LoVo (cell line): Measurements from ENCODE around the gene MIPEP.
"Not testable (repeated sequence)": the region's sequence is repeated elsewhere in the genome, so short reads cannot be mapped to it uniquely, and the experiment has no call there.

ENCODE experiments used
- DNase-seq: peaks from one replicate; pipeline ENCODE4 v3.0.0-alpha.2; 2016; ENCODE audit warnings: low spot score

The MIPEP gene

DNA sequence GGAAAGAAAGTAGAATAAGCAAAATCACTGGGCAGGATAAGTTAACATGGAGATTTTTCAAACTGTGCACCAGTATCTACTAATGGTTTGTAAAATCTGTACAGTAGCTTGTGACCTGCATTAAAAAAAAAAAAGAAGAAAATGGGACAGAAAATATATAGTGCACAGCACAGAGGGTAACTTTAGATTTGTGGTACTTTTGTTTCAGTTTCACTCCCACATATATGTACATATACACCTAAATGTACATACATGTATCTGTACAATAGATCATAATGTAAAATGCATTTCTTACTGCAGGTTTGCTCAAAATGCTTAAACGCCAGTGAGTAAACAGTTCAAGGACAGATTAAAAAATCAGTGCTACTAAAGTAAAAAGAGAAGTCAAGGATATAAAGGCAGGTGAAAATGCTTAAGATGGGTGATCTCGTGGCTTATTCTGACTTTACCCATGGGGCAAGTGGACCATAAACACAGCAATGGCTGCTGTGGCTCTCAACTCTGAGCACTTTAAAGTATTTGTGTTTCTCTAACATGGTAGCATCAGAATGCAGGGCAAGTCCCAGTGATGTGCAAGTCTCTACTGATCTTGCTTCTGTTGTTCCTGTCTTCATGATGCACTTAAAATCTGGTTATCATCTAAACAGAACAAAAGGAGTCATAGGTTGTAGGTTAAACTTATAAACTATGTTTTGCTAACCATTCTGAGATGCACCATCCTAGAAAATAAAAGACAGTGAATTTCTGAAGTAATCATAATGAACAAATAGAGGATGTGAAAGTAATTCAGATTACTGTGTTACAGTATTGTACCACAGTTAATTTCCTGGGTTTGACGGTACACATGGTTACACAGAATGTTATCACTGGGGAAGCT is 112.3 kb downstream of the MIPEP start:
- no peak for DNase-seq

DNA sequence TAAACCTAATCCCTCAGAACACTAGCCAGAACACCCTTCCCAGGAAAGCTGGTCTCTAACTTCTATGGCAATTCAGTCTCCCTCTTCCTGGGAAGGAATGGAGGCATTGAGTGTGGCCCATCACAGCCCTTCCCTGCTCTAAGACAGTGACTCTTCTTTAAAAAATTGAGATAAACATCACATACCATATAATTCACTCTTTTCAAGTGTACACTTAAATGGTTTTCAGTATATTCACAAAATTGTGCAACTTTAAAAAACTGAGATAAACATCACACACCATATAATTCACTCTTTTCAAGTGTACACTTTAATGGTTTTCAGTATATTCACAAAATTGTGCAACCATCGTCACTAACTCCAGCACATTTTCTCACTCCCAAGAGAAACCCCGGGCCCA is 116.5 kb downstream of the MIPEP start:
- DNase-seq: no peak

DNA sequence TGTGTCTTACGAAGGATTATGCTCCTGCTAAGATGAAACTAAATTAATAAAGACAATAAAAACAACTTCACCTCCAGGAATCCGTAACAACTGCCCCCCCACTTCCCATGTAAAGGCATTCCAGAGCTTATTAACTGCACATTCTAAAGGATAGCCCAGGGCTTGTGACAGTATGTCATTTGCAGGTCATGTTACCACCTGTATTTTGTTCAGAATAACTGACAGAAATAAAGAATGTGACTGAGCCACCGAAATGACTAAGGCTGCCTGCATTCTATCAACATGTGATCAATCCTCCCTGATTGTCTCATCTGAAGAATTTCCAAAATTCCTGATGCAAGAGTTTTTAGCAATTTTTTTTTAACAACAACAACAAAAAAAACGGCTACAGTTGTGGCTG is 117.2 kb downstream of the MIPEP start:
- DNase-seq: no peak

DNA sequence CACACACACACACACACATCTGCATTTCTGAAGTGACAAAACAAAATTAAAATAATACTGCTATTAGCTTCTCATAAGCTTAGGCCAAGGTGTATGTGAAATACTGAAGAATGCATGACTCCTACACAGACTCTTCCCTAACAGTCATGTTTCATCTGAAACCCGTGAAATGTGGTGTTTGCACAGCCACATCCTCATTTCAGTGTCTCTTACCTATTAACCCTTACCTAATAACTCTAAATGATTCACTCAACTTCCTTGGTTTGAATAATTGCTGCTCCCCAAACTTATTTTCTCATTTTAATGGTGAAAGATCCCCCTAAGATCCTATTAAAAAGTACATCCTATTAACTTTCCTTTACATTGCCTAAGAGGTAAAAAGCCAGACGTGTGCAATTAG is 117.6 kb downstream of the MIPEP start:
- DNase-seq: no peak

DNA sequence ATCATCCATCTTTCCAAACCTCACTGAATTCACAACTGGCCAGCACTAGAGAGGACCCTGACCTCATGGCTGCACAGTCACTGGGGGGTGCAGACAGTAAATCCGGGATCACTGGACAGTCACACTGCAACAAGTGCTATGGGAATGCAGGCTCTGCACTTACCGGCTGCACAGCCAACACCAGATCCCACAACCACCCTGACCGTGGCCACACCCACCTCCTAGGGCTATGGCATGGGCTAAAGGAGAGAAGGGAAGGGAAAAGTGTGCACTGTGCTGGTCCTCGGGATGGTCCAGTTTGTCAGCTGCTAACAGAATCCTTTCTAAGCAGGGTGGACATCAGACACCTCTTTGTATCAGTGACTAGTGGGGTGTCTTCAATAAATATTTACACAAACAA is 118.2 kb downstream of the MIPEP start:
- DNase-seq: no peak

DNA sequence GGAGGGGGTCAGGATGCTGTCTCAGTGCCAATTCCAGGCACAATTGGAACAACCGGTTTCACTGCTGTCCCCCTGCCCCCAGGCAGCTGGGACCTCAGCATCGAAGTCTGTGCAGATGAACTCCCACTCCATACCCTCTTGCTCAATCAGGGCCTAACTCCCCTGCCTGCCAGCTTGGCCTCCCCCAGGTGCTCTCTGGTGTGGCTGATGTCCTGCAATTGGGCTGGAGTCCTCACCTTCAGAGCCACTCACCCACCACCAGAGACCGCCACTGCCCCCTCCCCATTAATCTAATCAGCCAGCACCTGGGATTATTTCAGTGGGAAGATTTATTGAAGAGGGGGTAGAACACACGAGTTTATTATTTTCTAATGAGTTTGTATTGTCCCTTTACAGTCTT is 118.8 kb downstream of the MIPEP start:
- no peak for DNase-seq

DNA sequence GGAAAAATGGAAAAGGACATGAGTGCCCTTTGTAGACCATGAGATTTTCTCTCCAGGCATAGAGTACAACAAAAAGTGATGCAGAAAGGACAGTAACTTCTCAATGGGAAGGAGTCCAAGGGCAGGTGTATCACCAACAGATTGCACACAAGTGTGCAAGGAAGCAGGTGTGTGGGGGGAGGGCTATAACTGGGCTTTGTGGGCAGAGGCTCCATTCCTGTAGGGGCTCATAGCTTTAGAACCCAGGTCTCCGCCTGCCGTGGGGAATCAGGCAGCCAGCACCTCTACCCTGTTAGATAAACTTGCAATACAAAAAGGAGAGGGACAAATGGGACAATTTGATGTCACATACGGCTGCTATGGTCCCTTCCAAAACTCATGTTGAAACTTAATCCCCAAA is 119.8 kb downstream of the MIPEP start:
- DNase-seq: no peak

DNA sequence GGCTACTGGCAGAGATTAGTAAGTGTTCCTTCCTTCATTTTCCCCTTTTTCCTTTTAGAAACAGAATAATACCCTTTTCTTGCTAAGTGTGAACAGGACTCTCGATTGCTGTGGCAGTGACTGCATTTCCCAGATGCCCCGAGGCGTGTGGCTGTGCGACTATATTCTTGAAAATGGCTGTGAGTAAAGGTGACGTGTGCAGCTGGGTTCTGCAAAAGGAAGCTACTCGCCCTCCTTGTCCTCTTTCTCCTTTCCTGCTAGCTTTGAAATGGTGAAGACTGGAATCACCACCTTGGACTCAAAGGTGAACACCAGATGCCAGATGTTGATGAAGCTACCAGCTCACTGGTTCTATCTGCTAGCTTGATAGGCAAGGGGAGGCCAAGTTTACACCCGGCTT is 121.4 kb downstream of the MIPEP start:
- no peak for DNase-seq

DNA sequence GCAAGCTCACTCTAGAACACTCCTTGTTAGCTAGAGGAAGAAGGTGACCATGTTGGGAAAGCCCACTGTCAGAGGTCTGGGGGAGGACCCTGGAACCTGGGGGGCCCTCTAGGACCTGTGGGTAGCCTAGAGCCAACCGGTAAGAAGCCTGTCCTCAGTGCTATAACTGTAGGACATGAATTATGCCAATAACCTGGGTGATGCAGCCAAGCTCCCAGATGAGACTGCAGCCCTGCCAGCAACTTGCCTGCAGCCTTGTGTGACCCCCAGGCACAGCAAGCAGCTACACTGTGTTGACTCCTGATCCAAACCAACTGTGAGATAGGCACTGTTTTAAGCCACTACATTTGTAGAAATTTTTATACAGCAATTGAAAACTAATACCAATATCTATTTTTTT is 122.3 kb downstream of the MIPEP start:
- DNase-seq: no peak

DNA sequence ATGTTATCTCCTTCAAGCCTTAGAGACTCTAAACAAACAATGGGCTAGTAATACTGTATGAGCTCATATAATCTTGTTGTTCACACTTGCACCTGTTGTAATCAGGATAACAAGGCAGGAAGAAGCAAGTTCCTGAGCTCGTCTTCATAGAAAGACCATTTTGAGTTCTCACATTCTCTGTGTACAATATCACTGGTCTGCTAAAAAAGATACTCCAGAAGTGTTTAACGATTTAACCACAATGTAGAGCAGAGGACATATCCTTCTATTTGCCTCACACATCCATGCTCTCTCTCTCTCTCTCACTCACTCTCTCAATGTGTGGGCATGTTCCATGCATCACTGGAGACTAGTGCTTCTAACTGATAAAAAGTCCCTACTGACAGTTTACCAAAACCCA is 122.9 kb downstream of the MIPEP start:
- no peak for DNase-seq

DNA sequence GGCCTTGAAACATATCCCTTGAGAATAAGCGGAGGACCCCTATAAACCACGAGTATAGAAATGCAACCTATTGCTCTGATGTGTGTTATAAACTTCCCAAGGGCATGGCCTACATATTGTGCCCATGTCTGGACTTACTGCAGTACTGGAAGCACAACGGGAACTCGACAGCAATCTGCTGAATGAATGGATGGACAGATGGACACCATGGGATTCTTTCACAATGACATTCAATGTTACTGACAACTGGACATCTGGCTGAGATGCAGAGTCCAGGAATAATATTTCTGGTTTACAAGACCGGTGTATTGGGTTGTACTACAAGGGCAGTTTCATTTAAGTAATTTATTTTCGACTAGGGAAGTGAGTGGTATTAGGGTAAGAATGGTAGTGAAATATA is 123.7 kb downstream of the MIPEP start:
- DNase-seq: no peak

DNA sequence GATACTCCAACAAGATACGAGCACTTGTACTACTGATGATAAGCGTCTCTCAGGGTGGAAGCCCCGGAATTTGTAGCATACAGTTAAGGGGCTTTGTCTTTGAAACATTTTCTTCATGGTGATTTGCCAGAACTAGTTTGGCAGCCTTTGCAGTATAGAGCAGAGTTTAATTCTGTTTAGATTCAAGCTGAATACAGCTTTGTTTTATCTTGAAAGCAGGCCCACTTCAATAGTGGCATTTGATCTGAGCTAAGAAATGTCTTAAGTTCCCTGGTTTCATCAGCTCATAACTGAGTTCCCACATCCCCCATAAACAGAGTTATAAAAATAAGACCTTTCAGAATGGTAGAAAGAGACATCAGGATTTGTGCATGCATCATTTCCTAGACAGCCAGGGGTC is 125.9 kb downstream of the MIPEP start:
- no peak for DNase-seq

DNA sequence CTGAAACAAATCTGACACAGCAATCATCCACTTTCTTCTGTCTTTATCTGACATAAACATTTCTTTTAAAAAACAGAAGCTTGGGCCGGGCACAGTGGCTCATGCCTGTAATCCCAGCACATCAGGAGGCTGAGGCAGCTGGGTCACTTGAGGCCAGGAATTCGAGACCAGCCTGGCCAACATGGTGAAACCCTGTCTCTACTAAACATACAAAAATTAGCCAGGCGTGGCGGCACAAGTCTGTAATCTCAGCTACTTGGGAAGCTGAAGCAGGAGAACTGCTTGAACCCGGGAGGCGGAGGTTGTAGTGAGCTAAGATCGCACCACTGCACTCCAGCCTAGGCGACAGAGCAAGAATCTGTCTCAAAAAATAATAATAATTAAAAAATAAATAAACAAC is 127.4 kb downstream of the MIPEP start:
- not testable (repeated sequence) for DNase-seq

DNA sequence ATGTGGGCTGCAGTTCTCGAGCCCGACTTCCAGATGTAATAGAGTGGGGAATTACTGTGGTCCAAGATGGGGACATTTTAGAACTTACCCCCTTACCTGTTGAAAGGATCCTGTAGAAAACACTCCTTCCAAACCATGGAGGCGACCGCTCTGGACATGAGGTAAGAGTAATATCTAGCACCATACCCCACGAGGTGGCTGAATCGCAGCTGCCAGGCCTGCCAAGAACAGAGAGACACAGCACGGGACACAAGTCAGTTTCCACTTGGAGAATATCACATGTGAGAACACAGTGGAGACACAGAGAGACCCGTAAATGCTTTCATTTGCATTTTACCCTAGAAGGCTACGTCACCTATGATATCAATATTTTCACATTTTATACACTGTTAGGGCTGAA is 129.2 kb downstream of the MIPEP start:
- DNase-seq: no peak

DNA sequence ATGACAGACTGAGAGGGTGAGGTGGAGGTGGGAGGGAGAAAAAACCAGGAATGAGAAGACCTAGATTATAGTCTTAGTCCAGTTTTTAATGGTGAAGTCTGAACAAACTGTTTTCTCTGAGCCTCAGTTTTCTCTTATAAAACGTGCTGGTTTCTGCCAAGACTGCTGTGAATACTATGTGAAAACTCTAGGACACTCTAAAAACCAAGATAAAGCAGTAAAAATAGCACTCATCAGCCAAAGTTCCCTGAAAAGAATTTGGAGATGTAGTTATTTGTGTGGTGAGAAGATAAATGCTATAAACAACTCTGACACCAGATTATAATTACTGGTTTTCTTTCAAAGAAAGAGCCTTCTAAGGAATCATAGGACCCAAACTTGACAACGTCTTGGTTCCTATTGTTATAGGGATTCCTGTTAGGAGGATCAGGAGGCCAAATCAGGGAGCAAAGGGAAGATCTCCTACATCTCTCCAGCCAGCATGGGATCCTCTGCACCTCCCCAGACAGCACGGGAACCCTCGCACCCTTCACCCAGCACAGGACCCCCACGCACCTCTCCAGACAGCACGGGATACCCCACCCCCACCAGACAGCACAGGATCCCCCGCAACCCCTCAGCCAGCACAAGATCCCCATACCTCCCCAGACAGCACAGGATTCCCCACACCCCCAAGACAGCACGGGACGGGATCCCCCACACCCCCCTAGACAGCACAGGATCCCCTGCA is 130.2 kb downstream of the MIPEP start:
- no peak for DNase-seq

DNA sequence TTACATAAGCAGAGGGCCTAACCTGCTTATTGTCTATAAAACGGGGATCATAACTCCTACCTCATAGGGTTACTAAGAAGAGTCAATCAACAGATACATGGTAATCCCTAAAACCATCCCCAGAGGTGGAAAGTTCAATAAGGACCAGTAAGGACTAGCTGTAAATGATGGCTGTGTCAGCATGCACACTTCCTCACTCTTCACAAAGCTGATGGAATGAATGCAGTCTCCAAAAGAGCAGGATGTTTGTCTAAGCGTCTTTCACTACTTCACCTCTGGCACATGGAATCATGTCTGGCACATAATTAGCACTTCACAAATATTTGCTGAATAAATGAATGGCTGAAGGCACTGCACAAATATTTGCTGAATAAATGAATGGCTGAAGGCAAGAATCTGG is 134.2 kb downstream of the MIPEP start:
- no peak for DNase-seq

DNA sequence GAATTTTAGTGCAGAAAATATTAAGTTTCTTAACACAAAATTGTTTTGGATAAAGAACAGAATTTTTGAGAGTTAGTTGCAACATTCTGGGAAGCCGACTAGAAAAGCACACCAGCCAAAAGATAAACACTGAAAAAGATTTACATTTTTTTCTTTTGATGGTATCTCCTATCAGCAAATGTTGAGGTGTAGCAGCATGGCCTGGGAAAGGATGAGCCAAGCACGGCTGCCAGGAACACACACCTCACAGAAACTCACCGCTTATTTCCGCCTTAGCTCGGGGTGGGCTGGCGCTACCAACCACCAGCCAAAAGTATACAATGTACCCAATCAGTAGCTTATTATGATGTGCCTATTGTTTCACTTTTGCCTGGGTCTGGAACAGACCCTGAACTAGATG is 134.7 kb downstream of the MIPEP start:
- no peak for DNase-seq

DNA sequence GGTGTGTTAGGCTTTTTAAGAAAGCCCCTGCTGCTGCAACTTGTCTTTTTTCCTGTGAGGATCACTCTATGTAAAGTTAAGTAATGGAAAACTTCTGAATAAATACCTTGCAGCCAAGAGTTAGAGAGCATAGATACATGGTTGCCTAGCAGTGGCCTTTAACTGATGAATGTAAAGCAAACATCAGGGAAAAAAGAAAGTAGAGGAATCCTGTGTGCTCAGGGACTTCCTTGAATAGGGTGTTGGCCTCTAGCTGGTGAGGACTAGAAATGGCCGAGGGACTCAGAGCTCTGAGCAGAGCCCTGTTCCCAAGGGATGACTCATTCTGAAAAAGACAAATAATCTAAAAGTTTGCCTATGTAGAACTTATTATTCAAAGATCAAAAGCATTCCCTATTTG is 135.7 kb downstream of the MIPEP start:
- DNase-seq: peak; percentile 37

DNA sequence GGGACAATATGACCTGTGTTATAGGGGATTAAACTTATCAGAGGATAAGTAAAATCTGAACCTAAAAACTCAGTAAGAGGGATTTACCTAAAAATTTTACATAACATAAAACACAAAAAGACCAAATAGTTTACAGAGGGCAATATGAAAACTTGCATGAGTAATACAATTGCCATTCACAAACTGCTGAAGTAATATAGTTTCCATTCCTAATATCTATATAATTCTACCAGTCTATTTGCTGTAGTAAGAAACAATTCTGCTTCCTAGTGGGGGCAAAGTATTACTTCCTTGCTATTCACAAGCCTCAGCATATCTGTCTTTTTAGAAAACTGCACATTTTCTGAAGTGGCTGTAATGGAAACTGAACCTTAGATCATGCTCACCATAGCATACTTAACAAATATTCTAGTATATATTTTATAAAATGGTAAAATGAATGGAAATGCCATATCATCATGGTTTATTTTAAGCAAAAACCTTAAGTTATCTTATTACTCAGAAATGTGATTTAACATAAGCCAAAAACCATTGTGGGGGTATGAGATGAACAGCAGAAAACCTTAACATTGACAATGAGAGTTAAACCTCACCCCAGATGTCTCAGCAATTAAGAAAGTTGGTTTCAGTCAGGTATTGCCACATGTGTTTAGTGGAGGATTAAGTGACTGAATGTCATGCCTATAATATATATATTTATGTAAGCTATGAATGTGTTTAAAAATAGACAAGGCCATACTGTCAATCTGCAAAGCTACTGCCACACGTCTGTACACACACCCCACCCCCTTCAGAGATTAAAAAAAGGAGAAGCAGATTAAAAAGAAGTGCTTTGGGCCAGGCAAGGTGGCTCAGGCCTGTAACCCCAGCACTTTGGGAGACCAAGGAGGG is 136.8 kb downstream of the MIPEP start:
- no peak for DNase-seq

DNA sequence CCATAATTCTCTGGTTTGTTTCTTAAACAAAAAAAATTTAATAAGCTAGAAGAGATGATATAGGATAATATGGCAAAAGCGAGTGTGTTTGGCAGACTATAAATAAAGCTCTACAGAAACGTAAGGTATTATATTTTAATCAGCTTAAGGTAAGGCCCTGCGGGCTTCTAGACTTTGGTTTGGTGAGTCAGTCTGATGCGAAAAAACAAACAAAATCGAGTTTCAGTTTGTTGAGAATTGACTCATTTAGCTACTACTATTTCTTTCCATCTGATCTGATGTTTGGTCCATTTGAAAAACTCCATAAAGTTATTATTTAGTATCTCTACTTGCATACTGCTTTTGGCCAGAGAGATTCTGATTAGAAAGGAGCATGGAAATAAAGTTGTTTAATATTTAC is 138.0 kb downstream of the MIPEP start:
- DNase-seq: peak; percentile 20

DNA sequence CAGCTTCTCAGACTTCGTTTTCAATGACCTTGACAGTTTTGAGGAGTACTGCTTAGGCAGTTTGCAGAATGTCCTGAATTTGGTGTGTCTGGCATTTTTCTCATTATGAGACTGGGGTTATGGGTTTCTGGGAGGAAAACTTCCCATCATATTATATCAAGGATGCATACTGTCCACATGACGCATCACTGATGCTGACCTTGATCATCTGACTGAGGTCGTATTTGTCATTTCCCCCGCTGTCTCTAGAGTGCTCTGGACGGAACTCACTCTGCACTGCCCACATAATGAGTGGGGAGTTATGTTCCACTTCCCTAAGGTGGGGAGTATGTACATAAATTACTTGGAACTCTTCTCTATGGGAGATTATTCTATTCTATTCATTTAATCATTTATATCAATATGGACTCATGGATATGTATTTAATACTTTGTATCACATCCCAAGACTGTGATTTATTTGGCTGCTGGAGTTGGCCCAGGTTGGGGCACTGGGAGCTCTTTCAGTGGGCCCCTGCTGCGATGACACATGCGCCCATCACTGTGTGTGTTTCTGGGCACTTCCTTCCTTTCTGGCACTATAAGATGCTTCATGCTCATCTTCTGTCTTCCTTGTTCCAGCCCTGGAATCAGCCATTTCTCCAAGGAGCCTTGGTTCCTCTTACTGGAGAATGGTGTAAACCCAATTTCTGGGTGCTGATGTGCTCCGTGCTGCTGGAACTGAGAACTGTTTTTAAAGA is 138.6 kb downstream of the MIPEP start:
- DNase-seq: no peak

DNA sequence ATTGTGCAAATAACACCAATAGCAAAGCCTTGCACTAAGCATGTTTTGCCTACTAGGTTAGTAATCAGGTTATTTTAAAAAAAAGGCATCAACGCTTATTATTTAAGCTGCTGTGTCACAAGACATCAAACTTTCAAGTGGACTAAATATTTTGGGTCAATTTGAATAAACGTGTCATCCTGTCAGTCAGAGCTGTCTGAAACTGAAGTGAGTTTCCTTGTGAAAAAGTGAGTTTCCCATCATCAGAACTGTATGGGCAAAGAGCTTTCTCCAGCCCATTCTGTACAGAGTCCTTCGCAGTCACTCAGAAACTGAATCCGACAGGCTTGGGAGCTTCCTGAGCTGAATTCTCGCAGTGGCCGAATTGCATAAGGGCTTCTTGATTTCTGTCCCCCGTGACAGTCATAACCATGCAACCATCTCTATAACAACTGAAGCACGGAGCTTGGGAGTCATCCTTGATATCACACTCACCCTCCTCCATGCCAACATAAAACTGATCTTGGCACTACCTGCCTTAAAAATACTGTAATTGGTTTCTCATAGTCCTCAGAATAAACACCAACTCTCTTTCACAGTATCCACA is 139.8 kb downstream of the MIPEP start:
- no peak for DNase-seq
